Aorta (tissue), 5 donors: ENCODE measurements around the gene CIP2A. TPM values are rescaled to one million over a fixed set of nuclear protein-coding genes. Genes with fewer than 3 reads are reported as not detected.

ENCODE experiments used
- ATAC-seq: fragments of 200-7000 bp; cut with Tn5 transposase; one replicate; pipeline ENCODE4 v1.9.1; 2022; ENCODE audit warnings: moderate library complexity; ENCODE audit not compliant: low FRiP score
- DNase-seq, 2 donors: peaks; one replicate each; pipeline ENCODE4 v3.0.0-alpha.2; 2020
- H3K27ac ChIP-seq, 2 donors: one replicate each; pipeline ENCODE4 v1.5.1; 2013; ENCODE audit warnings: low read length in 2 of 2, mild to moderate bottlenecking in 2 of 2, moderate library complexity in 2 of 2, control low read depth in 1 of 2, inconsistent platforms in 1 of 2, low read depth in 1 of 2
- H3K27me3 ChIP-seq, 2 donors: one replicate each; pipeline ENCODE4 v1.6.1; 2013; ENCODE audit warnings: control low read depth in 1 of 2, low read length in 1 of 2, mild to moderate bottlenecking in 1 of 2, moderate library complexity in 1 of 2; ENCODE audit not compliant: insufficient read depth in 2 of 2, control insufficient read depth in 1 of 2
- H3K36me3 ChIP-seq, 2 donors: one replicate each; pipeline ENCODE4 v1.6.1; 2013; ENCODE audit warnings: control low read depth in 1 of 2, low read length in 1 of 2, mild to moderate bottlenecking in 1 of 2; ENCODE audit not compliant: insufficient read depth in 2 of 2, control insufficient read depth in 1 of 2
- H3K4me1 ChIP-seq, 2 donors: one replicate each; pipeline ENCODE4 v1.6.1; 2013; ENCODE audit warnings: low read length in 2 of 2, control low read depth in 1 of 2, mild to moderate bottlenecking in 1 of 2, moderate library complexity in 1 of 2; ENCODE audit not compliant: insufficient read depth in 2 of 2, control insufficient read depth in 1 of 2
- H3K4me3 ChIP-seq, 2 donors: one replicate each; pipeline ENCODE4 v1.5.1; 2013; ENCODE audit warnings: low read length in 2 of 2, control low read depth in 1 of 2, mild to moderate bottlenecking in 1 of 2
- H3K9me3 ChIP-seq: one replicate; pipeline ENCODE4 v1.6.1; 2013; ENCODE audit warnings: mild to moderate bottlenecking, low read length; ENCODE audit not compliant: control insufficient read depth
- WGBS, 2 donors: extraction: QIAGEN DNeasy Blood & Tissue Kit; methylation state at CpG; one replicate each; pipeline ENCODE4 v1.1.7; 2013; 5-methylcytosine and 5-hydroxymethylcytosine counted together
- intact Hi-C, 2 donors: fragments of 100-400 bp; cut with DNase I; formaldehyde crosslinking; loops; one replicate each; pipeline versions ENCODE4 v1.14.2 to v1.15.0; 2022
- polyA plus RNA-seq, 2 donors: library from polyadenylated mRNA; stranded (reverse); fragments of 200-250 nt; gene quantifications; one replicate each; pipeline ENCODE4 v1.2.3, GENCODE V29; 2013
- total RNA-seq, 2 donors: library from RNA; stranded (reverse); fragmentation: NEBNext Ultra II Directional; extraction: Animal tissue kit (Norgen Biotek cat#: 25700); gene quantifications; one replicate each; pipeline ENCODE4 v1.2.1, GENCODE V29; 2021
- donor health status: healthy with polysubstance abuse.
- donor health status: Bipolar disorder and iron deficiency.
- donor health status: DM: no; HTN: no; CAD: no.
- donor health status: DM: no; HTN: no; CAD: no.
- donor health status: DM: yes; HTN: yes; CAD: no.

The CIP2A gene
- total and polyA plus RNA-seq, 4 donors = 0.25 to 4.5 (median 1.9) TPM

DNA sequence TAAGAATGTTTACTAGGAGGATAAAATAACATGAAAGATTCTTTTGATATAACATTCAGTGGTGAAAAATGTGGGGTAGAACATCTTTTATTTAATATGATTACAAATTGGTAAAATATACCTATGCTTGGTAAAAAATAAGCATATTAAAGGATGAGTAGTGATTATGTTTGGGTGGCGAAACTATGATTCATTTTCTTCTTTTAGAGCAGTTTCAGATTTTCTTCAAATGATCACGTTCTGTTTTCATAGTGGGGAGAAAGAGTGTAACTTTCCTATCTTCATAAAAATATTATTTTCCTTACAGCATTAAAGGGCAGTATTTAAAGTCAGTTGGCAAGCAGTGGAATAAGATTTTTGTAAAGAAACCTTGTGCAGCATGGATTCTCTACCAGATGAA lies 15.8 kb upstream of the CIP2A start:
- no peak for ATAC-seq
- Histone ChIP-seq H3K27ac (no peak overlapping the region), H3K4me1 (no peaks in the 10 kb centered on the region), H3K4me3 (no peak overlapping the region), H3K27me3 (no peaks in the 10 kb centered on the region), H3K36me3 (peaks cover 4% of the 10 kb centered on the region in 2 donors), H3K9me3 (no peaks in the 10 kb centered on the region)
- DNase-seq = no peak
- WGBS, 2 donors = 82 to 91% methylated on average over 2 of the region's 2 CpGs
- intact Hi-C loops = no loop called here

DNA sequence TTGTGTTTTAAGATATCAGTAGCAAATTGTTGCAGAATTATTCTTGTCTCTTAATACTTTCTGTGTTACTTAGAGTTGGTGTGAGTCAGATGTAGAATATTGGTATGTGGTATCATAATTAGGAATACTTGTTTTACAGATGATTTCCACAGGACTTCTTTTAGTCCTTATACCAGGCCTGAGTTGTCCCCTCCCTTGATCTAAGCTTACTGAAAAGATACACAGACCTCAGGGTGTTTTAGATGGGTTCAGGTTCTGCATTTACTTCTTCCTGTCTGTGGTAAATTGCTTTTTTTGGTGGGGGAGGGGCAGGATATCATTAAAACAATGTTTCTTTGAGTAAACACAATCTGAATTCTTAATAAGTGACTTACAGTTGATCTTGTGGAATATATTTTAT lies 14.5 kb upstream of the CIP2A start:
- Histone ChIP-seq H3K36me3 (peaks cover 2 to 4% of the 10 kb centered on the region in 2 donors), H3K4me3 (no peak overlapping the region), H3K9me3 (no peaks in the 10 kb centered on the region), H3K27me3 (no peaks in the 10 kb centered on the region), H3K4me1 (peaks cover 0 to 2% of the 10 kb centered on the region in 2 donors), H3K27ac (no peak overlapping the region)
- no peak for DNase-seq
- intact Hi-C loops = no loop called here
- ATAC-seq = no peak

DNA sequence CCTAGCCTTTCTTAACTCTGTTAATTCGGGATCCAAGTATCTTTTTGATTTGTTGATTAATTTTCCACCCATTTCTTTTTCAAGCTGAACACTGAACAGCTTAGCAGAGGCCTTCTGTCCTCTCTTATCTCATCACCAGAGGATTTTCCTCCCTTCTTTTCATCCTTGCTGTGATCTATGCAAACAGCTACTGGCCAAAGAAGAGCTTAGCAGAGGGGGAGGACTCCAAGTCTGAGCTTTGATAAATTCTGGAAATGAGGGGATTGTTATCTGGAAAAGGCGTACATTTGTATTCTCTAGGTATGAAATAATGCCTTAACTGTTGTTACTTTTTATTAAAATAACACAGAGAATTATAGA lies 13.7 kb upstream of the CIP2A start:
- DNase-seq = no peak
- H3K36me3 ChIP-seq = peaks cover 2 to 4% of the 10 kb centered on the region in 2 donors
- intact Hi-C loops = no loop called here
- no peaks in the 10 kb centered on the region for H3K9me3 ChIP-seq
- H3K27ac ChIP-seq = no peak overlapping the region
- H3K4me1 ChIP-seq = peaks cover 0 to 2% of the 10 kb centered on the region in 2 donors
- 82 to 90% methylated on average over 2 of the region's 2 CpGs for WGBS, 2 donors
- no peaks in the 10 kb centered on the region for H3K27me3 ChIP-seq
- H3K4me3 ChIP-seq = no peak overlapping the region
- ATAC-seq = no peak

DNA sequence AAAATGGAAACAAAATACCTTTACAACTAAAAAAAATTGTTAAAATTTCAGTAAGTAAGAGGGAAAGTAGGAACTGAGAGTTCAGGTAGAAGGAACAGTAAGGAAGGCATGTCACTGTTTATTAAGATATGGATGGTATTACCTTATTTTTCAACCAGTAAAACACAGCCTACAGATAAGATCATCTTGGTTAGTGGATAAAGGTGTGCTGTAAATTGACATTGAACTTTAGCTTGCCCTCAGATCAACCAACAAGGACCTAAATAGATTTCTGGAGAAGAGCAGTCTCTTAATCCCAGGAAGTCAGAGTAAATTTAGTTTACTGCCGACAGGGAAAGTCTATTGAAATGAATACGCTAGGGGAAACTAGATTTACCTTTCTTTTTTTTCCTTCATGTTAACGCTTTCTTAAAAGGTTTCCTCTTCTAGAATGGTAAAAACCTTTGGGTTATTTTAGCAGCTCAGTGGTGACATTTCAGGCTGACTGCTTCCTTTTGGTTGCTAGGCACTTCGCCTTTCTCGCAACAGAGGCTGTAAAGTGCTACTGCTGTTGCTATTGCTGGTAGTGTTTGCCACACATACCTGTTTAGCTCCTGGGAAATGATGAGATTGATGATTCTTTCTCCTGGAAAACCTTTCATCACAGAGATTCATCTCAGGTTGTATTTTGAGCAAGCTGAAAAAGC lies 13.2 kb upstream of the CIP2A start:
- DNase-seq (no peak), ATAC-seq (no peak)
- Histone ChIP-seq H3K27ac (no peak overlapping the region), H3K4me3 (no peak overlapping the region), H3K36me3 (peaks cover 2 to 4% of the 10 kb centered on the region in 2 donors), H3K9me3 (no peaks in the 10 kb centered on the region), H3K4me1 (peaks cover 0 to 2% of the 10 kb centered on the region in 2 donors), H3K27me3 (no peaks in the 10 kb centered on the region)
- intact Hi-C loops = no loop called here
- 81% methylated on average over 5 of the region's 5 CpGs for WGBS, 2 donors

DNA sequence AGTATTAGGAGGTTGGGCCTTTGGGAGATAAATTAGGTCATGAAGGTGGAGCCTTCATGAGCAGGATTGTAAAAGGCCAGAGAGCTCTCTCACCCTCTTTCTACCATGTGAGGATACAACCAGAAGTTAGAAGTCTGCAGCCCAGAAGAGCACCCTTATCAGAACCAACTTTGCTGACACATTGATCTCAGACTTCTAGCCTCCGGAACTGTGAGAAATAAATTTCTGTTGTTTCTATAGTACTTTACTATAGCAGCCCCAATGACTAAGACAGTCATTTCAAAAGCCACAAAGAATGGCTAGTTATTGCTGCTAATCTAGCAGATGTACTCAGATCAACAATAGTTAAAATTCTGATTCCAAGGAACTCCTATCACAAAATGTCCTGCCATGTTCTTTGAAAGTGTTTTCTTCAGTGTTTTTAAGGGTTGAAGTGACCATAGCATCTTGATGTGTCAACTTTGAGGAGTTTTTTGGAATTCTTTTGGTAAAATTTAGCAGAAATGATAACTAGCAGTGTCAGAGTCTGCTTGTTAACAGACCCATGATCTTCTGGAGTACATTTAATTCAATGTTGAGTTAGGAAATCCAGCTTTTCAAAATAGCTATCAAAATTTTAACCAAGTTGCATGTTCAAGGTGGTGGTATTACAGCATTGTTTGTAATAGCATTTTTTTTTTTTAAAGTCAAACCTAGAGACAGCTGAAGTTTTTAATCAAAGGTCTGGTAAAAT lies 10.6 kb upstream of the CIP2A start:
- DNase-seq (no peak), ATAC-seq (no peak)
- peaks cover 3% of the 10 kb centered on the region for H3K9me3 ChIP-seq
- H3K27me3 ChIP-seq = no peaks in the 10 kb centered on the region
- H3K4me3 ChIP-seq = no peak overlapping the region
- H3K4me1 ChIP-seq = peaks cover 0 to 2% of the 10 kb centered on the region in 2 donors
- no peak overlapping the region for H3K27ac ChIP-seq
- no peaks in the 10 kb centered on the region for H3K36me3 ChIP-seq
- 75 to 88% methylated on average over 1 of the region's 1 CpG for WGBS, 2 donors
- intact Hi-C loops = no loop called here

DNA sequence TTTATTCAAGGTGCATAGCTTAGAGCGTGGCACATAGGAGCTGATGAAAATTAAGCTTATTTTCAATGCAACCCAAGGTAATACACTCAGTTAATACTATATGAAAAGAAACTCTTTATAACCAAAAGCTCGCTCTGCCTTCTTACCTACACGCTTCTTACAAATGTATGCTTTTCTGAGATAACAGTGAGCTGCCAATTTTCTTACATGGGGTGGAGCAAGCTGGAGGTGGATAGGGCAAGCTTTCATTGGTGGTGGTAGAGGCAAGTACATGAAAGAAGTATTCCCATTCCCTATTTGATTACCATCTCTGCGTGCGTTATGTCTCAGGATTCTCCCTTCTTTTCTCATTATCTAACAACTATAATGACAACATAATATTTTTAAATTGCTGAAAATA lies 9.1 kb upstream of the CIP2A start:
- WGBS, 2 donors = 74 to 88% methylated on average over 5 of the region's 5 CpGs
- ATAC-seq = no peak
- intact Hi-C loops = no loop called here
- DNase-seq = no peak
- no peaks in the 10 kb centered on the region for H3K27me3 ChIP-seq
- peaks cover 0 to 2% of the 10 kb centered on the region in 2 donors for H3K4me1 ChIP-seq
- H3K9me3 ChIP-seq = peaks cover 3% of the 10 kb centered on the region
- no peak overlapping the region for H3K4me3 ChIP-seq
- no peaks in the 10 kb centered on the region for H3K36me3 ChIP-seq
- H3K27ac ChIP-seq = no peak overlapping the region

DNA sequence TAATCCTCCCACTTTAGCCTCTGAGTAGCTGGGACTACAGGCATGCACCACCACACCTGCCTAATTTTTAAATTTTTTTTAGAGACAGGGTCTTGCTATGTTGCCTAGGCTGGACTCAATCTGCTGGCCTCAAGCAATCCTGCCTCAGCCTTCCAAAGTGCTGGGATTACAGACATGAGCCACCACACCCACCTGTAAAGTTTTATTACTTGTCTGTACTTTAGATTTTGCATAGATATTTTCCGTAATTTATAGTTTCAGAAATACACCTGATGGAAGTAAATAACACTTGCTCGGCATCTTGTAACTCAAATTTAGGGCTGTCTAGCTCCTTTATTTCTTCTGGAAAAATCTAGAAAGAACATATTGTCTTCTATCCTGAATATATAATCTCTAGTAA lies 6.1 kb upstream of the CIP2A start:
- Histone ChIP-seq H3K27ac (no peak overlapping the region), H3K27me3 (no peaks in the 10 kb centered on the region), H3K9me3 (peaks cover 3% of the 10 kb centered on the region), H3K36me3 (no peaks in the 10 kb centered on the region), H3K4me3 (no peak overlapping the region), H3K4me1 (peaks cover 0 to 2% of the 10 kb centered on the region in 2 donors)
- intact Hi-C loops = no loop called here
- WGBS, 2 donors = 95 to 97% methylated on average over 2 of the region's 2 CpGs
- DNase-seq (no peak), ATAC-seq (no peak)

DNA sequence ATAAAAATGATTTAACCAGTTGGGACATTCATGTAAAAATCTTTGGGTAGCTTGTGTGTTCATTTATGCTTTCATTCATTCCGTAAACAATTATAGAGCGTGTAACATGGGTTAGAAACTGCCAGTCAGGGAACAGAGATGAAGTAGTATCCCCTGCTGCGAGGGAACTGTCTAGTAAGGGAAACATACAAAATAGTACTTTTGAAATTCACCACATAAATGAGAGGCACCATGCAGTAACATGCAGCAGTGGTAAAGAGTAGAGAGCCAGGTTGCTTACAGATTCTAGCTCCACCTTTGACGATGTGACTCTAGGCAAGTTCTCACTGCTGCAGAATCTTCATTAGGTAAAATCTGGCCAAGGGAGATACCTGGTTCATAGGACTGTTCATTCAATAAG lies 1.2 kb upstream of the CIP2A start:
- H3K36me3 ChIP-seq = no peaks in the 10 kb centered on the region
- no peaks in the 10 kb centered on the region for H3K9me3 ChIP-seq
- no peak for DNase-seq
- no peaks in the 10 kb centered on the region for H3K4me1 ChIP-seq
- peak overlapping the region in 1 of 2 donors; percentile 39 for H3K4me3 ChIP-seq
- intact Hi-C loops = no loop called here
- 11 to 12% methylated on average over 4 of the region's 4 CpGs for WGBS, 2 donors
- no peak overlapping the region for H3K27ac ChIP-seq
- H3K27me3 ChIP-seq = no peaks in the 10 kb centered on the region
- ATAC-seq = no peak

DNA sequence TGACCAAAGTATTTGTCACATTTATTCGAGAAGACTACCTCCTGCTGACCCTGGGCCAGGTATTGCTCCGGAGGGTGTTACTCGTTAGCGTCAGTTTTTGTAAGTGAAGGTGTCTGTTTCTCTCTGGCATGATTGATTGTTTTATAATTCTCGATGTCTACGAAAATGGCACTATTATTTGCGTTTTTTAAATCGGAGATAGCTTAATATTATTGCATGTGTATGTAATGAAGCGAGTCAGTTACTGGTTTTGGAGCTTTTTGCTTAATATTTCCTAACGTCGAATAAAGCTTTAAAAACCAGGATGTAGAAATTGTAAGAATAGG lies 723 bp upstream of the CIP2A start:
- H3K9me3 ChIP-seq = no peaks in the 10 kb centered on the region
- DNase-seq (no peak), ATAC-seq (no peak)
- H3K4me1 ChIP-seq = no peaks in the 10 kb centered on the region
- H3K36me3 ChIP-seq = no peaks in the 10 kb centered on the region
- intact Hi-C loops = no loop called here
- H3K27ac ChIP-seq = no peak overlapping the region
- WGBS, 2 donors = 0 to 1% methylated on average over 11 of the region's 11 CpGs
- H3K27me3 ChIP-seq = no peaks in the 10 kb centered on the region
- H3K4me3 ChIP-seq = peak overlapping the region; percentile 56 to 76
